Activated CD4-positive, alpha-beta T cell treated with anti-CD3 and anti-CD28 coated beads for 36 hours (primary cell): Measurements from ENCODE around the gene NRN1L. TPM values are rescaled to one million over a fixed set of nuclear protein-coding genes. Genes with fewer than 3 reads are reported as not detected.

ENCODE experiments used
- ATAC-seq: fragments of 200-7000 bp; cut with Tn5 transposase; one replicate; pipeline ENCODE4 v1.10.0; 2021; ENCODE audit warnings: mild to moderate bottlenecking, moderate library complexity
- CTCF ChIA-PET: fragments of 350-600 bp; sonication (Branson Sonifier 250); formaldehyde crosslinking; loops from one replicate; lab custom pipeline; 2021; ENCODE audit warnings: antibody characterized with exemption; lab: Charles Lee
- POLR2A ChIA-PET: fragments of 350-600 bp; sonication (Branson Sonifier 250); formaldehyde crosslinking; loops from one replicate; lab custom pipeline; 2021; ENCODE audit warnings: antibody characterized with exemption, inconsistent platforms; lab: Charles Lee
- DNase-seq: peaks from one replicate; pipeline ENCODE4 v3.0.0-alpha.2; 2020
- H3K27ac Mint-ChIP-seq: one replicate; pipeline ENCODE4 v1.8.0; 2021; ENCODE audit warnings: mixed read lengths
- H3K27me3 Mint-ChIP-seq: one replicate; pipeline ENCODE4 v1.8.0; 2021; ENCODE audit warnings: mixed read lengths
- H3K36me3 Mint-ChIP-seq: one replicate; pipeline ENCODE4 v1.8.0; 2021; ENCODE audit warnings: low read depth, mixed read lengths
- H3K4me1 Mint-ChIP-seq: one replicate; pipeline ENCODE4 v1.8.0; 2021; ENCODE audit warnings: mixed read lengths
- H3K4me3 Mint-ChIP-seq: one replicate; pipeline ENCODE4 v1.8.0; 2021; ENCODE audit warnings: mild to moderate bottlenecking, moderate library complexity, mixed read lengths
- H3K9me3 Mint-ChIP-seq: one replicate; pipeline ENCODE4 v1.8.0; 2021; ENCODE audit warnings: low read depth, mixed read lengths
- intact Hi-C, 2 experiments: fragments of 100-400 bp; cut with DNase I in 1 of 2; cut with micrococcal nuclease in 1 of 2; formaldehyde crosslinking; loops; one replicate each; pipeline versions ENCODE4 v1.14.2 to v1.15.1; 2022 to 2024; cut with DNase I, micrococcal nuclease
- total RNA-seq, 2 experiments: library from RNA; stranded (reverse); gene quantifications; one replicate each; pipeline ENCODE4 v1.2.3, GENCODE V29; 2021

NRN1L gene
- total RNA-seq, 2 experiments from 2014 or later, result not detected

DNA sequence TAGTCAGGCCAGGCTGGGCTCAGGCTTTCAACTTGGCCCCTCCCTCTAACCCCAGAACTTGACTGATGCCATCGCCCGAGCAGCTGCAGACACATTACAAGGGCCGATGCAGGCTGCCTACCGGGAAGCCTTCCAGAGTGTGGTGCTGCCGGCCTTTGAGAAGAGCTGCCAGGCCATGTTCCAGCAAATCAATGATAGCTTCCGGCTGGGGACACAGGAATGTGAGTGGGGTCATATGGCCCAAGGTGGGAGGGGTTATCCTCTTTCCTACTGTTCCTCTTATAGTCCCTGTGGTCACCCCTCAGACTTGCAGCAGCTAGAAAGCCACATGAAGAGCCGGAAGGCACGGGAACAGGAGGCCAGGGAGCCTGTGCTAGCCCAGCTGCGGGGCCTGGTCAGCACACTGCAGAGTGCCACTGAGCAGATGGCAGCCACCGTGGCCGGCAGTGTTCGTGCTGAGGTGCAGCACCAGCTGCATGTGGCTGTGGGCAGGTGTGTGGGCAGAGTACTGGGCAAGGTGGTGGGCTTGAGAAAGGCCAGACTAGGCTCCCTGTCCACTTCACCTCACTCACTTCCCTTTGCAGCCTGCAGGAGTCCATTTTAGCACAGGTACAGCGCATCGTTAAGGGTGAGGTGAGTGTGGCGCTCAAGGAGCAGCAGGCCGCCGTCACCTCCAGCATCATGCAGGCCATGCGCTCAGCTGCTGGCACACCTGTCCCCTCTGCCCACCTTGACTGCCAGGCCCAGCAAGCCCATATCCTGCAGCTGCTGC, 2.1 kb upstream of the NRN1L start:
- POLR2A ChIA-PET, result interaction anchor here (0.9 kb wide), 1 partner anchor 10 kb away, joined by 4 read pairs; the partner anchor contains the start of gene PSKH1
- CTCF ChIA-PET, result interaction anchor here (0.8 to 3.6 kb wide), 18 partner anchors 8 to 500 kb away, joined by 3 to 21 read pairs (median 6); partner anchors contain the start of genes CTRL, EDC4, PSKH1 and PSMB10
- ATAC-seq (no peak), DNase-seq (no peak)
- no peak overlapping the region for H3K4me3 Mint-ChIP-seq
- no peaks in the 10 kb centered on the region for H3K27me3 Mint-ChIP-seq
- no peak overlapping the region for H3K27ac Mint-ChIP-seq
- no peaks in the 10 kb centered on the region for H3K9me3 Mint-ChIP-seq
- no peaks in the 10 kb centered on the region for H3K4me1 Mint-ChIP-seq
- intact Hi-C loops, result loop anchor here (1.0 to 2.0 kb wide), 3 partner anchors 46 to 158 kb away; no protein-coding TSS in a partner anchor
- H3K36me3 Mint-ChIP-seq, result peaks cover 29% of the 10 kb centered on the region

DNA sequence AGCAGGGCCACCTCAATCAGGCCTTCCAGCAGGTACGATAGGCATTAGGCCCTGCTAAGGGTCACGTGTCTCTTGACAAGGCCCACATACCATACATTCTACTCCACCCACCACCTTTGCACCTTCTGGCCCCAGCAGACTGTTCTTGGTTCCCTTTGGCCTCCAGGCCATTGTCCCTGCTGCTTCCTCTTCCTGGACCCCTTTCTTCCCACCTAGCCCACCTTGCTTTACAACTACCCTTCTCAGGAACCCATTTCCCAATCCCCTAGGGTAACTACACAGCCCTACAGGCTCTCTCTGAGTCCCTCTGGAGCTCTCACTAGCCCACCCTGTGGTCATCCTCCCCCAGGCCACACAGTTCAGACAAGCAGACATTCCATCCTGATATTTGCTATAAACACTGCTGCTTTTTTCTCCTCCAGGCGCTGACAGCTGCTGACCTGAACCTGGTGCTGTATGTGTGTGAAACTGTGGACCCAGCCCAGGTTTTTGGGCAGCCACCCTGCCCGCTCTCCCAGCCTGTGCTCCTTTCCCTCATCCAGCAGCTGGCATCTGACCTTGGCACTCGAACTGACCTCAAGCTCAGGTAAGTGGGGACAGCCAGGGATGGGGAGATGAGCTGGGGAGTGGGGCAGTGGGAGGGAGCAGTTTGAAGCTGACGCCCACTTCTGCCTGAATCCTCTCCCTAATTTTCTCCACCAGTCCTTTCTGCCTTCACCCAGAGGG, 1.4 kb upstream of the NRN1L start:
- H3K27me3 Mint-ChIP-seq, result no peaks in the 10 kb centered on the region
- ChIA-PET CTCF (interaction anchor here (0.5 to 3.6 kb wide), 35 partner anchors 9 to 501 kb away, joined by 3 to 21 read pairs (median 4); partner anchors contain the start of genes CTRL, DPEP2, EDC4 and NFATC3), POLR2A (interaction anchor here (0.5 to 0.7 kb wide), 2 partner anchors 14 to 216 kb away, joined by 3 read pairs; no protein-coding TSS in a partner anchor)
- no peak overlapping the region for H3K27ac Mint-ChIP-seq
- ATAC-seq (no peak), DNase-seq (no peak)
- no peaks in the 10 kb centered on the region for H3K9me3 Mint-ChIP-seq
- peaks cover 29% of the 10 kb centered on the region for H3K36me3 Mint-ChIP-seq
- no peak overlapping the region for H3K4me3 Mint-ChIP-seq
- intact Hi-C loops, result loop anchor here (1.0 to 2.0 kb wide), 3 partner anchors 45 to 157 kb away; no protein-coding TSS in a partner anchor
- H3K4me1 Mint-ChIP-seq, result no peaks in the 10 kb centered on the region

DNA sequence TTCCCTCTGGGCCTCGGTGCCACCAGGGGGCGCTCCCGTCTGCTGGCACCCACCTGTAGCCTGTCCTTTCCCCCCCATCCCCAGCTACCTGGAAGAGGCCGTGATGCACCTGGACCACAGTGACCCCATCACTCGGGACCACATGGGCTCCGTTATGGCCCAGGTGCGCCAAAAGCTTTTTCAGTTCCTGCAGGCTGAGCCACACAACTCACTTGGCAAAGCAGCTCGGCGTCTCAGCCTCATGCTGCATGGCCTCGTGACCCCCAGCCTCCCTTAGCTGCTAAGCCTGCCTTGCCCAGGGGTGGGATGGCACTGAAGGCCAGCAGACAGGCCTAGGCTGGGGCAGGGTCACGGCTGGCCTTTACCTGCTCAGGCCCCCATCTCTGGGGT, 818 bp upstream of the NRN1L start:
- CTCF ChIA-PET, result interaction anchor here (0.5 to 3.6 kb wide), 35 partner anchors 8 to 502 kb away, joined by 3 to 21 read pairs (median 4); partner anchors contain the start of genes CTRL, DPEP2, EDC4 and NFATC3
- DNase-seq (peak; percentile 85), ATAC-seq (peak; percentile 92)
- POLR2A ChIA-PET, result interaction anchor here (0.5 to 1.0 kb wide), 3 partner anchors 13 to 217 kb away, joined by 3 read pairs; no protein-coding TSS in a partner anchor
- Mint-ChIP-seq H3K27ac (no peak overlapping the region), H3K4me1 (no peaks in the 10 kb centered on the region), H3K4me3 (no peak overlapping the region), H3K36me3 (peaks cover 25% of the 10 kb centered on the region), H3K9me3 (no peaks in the 10 kb centered on the region), H3K27me3 (no peaks in the 10 kb centered on the region)
- intact Hi-C loops, result loop anchor here (1.0 to 2.0 kb wide), 3 partner anchors 44 to 157 kb away; no protein-coding TSS in a partner anchor

DNA sequence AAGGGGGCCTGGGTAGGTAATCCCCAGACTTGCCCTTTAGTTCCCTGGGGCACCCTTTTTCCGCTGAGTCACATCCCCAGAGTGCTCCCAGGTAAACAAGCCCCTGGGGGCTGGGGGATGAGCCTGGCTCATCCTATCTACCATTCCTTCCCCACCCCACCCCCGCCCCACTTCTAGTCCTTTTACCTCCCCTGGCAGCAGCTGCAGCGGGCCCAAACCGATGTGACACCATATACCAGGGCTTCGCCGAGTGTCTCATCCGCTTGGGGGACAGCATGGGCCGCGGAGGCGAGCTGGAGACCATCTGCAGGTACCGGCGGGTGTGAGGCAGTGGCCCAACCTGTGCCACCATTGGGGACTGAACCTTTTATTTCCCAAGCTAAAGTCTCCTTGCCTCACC, 860 bp downstream of the NRN1L start:
- ChIA-PET CTCF (interaction anchor here (0.8 to 3.6 kb wide), 7 partner anchors 8 to 156 kb away, joined by 3 to 21 read pairs (median 4); partner anchors contain the start of gene CTRL), POLR2A (no interaction called here)
- Mint-ChIP-seq H3K4me1 (no peaks in the 10 kb centered on the region), H3K27me3 (no peaks in the 10 kb centered on the region), H3K27ac (no peak overlapping the region), H3K9me3 (no peaks in the 10 kb centered on the region), H3K36me3 (peaks cover 15% of the 10 kb centered on the region), H3K4me3 (no peak overlapping the region)
- ATAC-seq, result no peak
- intact Hi-C loops, result no loop called here
- DNase-seq, result no peak

DNA sequence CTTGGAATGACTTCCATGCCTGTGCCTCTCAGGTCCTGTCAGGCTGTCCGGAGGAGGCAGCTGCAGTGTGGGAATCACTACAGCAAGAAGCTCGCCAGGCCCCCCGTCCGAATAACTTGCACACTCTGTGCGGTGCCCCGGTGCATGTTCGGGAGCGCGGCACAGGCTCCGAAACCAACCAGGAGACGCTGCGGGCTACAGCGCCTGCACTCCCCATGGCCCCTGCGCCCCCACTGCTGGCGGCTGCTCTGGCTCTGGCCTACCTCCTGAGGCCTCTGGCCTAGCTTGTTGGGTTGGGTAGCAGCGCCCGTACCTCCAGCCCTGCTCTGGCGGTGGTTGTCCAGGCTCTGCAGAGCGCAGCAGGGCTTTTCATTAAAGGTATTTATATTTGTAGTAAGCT, 1.3 kb downstream of the NRN1L start:
- Mint-ChIP-seq H3K36me3 (peaks cover 15% of the 10 kb centered on the region), H3K4me1 (no peaks in the 10 kb centered on the region), H3K9me3 (no peaks in the 10 kb centered on the region), H3K4me3 (no peak overlapping the region), H3K27me3 (no peaks in the 10 kb centered on the region), H3K27ac (no peak overlapping the region)
- ATAC-seq, result no peak
- intact Hi-C loops, result no loop called here
- CTCF ChIA-PET, result interaction anchor here (0.6 to 3.6 kb wide), 10 partner anchors 8 to 155 kb away, joined by 3 to 21 read pairs (median 4); partner anchors contain the start of gene CTRL
- DNase-seq, result no peak
- POLR2A ChIA-PET, result no interaction called here

DNA sequence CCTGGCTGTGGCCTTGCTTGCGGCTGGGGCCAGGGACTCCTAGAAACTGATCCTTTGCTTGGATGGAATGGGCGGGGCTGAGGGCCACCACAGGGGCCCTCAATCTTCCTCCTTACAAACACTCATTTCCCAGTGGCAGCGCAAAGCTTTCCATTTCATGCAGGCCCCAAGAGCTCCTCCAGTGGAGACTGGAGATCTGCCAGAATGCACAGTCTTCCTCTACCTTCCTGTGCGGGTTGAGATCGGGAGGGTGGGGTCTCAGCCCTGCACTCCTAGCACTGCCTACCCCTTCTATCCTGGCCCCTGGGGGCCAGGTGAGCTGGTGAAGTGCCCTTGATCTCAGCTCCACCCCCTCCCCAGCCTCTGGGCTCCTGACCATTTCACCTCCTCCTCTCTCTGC, 1.7 kb downstream of the NRN1L start:
- H3K4me1 Mint-ChIP-seq, result no peaks in the 10 kb centered on the region
- H3K27ac Mint-ChIP-seq, result no peak overlapping the region
- ChIA-PET POLR2A (no interaction called here), CTCF (interaction anchor here (0.6 to 3.6 kb wide), 9 partner anchors 9 to 70 kb away, joined by 3 to 21 read pairs (median 3); no protein-coding TSS in a partner anchor)
- H3K9me3 Mint-ChIP-seq, result no peaks in the 10 kb centered on the region
- no peaks in the 10 kb centered on the region for H3K27me3 Mint-ChIP-seq
- ATAC-seq (no peak), DNase-seq (no peak)
- peaks cover 13% of the 10 kb centered on the region for H3K36me3 Mint-ChIP-seq
- no peak overlapping the region for H3K4me3 Mint-ChIP-seq
- intact Hi-C loops, result no loop called here

DNA sequence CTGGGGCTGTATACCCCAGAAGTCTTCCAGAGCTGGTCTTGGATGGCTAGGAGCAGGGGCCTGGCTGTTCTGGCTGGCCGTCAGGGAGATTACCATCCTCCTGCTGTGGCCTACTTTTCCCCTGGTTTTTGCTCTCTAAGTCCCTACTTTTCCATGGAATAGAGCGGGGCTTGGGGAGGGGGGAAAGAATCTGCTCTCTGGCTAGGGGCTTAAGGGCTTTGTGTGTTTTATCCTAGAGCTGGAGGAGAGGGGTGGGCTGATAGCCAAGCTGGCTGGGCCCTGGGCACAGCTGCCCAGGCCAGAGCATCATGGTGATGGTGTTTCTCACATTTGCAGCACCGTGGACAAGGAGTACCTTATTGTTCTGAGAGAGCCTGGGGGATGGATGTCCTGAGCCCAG, 3.6 kb downstream of the NRN1L start:
- CTCF ChIA-PET, result interaction anchor here (1.0 to 1.5 kb wide), 3 partner anchors 9 to 72 kb away, joined by 3 to 7 read pairs (median 3); no protein-coding TSS in a partner anchor
- intact Hi-C loops, result no loop called here
- Mint-ChIP-seq H3K36me3 (peaks cover 9% of the 10 kb centered on the region), H3K4me3 (no peak overlapping the region), H3K4me1 (peaks cover 8% of the 10 kb centered on the region), H3K9me3 (no peaks in the 10 kb centered on the region), H3K27me3 (no peaks in the 10 kb centered on the region), H3K27ac (no peak overlapping the region)
- POLR2A ChIA-PET, result interaction anchor here (1.0 kb wide), 1 partner anchor 25 kb away, joined by 3 read pairs; no protein-coding TSS in a partner anchor
- ATAC-seq (no peak), DNase-seq (no peak)

DNA sequence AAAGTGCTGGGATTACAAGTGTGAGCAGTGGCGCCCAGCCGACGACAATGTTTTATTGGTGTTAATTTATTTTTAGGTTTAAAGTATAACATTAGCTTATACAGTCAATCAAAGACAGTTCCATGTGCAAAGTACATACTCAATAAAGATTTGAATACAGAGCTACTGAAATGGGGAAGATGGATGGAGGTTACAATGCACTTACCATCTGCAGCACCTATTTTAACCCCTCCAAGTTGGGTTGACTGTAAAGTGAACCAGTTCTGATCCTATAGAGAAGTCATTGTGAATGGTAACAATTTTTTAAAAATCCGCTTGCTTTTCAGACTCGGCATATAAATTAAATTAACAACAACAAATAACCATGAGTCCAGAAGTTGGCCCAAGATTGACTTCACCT, 7.7 kb downstream of the NRN1L start:
- H3K27ac Mint-ChIP-seq, result peak overlapping the region; percentile 78
- DNase-seq (no peak), ATAC-seq (no peak)
- ChIA-PET CTCF (interaction anchor here (0.8 to 2.0 kb wide), 4 partner anchors 9 to 387 kb away, joined by 3 to 8 read pairs (median 3); no protein-coding TSS in a partner anchor), POLR2A (interaction anchor here (0.6 to 1.4 kb wide), 3 partner anchors 11 to 43 kb away, joined by 3 to 4 read pairs (median 3); no protein-coding TSS in a partner anchor)
- no peaks in the 10 kb centered on the region for H3K9me3 Mint-ChIP-seq
- peak overlapping the region; percentile 80 for H3K4me3 Mint-ChIP-seq
- H3K27me3 Mint-ChIP-seq, result no peaks in the 10 kb centered on the region
- peaks cover 2% of the 10 kb centered on the region for H3K36me3 Mint-ChIP-seq
- intact Hi-C loops, result loop anchor here in 1 of 2 experiments (5.0 kb wide), 1 partner anchor 45 kb away; the partner anchor contains the start of genes CENPT and NUTF2
- peaks cover 30% of the 10 kb centered on the region for H3K4me1 Mint-ChIP-seq

DNA sequence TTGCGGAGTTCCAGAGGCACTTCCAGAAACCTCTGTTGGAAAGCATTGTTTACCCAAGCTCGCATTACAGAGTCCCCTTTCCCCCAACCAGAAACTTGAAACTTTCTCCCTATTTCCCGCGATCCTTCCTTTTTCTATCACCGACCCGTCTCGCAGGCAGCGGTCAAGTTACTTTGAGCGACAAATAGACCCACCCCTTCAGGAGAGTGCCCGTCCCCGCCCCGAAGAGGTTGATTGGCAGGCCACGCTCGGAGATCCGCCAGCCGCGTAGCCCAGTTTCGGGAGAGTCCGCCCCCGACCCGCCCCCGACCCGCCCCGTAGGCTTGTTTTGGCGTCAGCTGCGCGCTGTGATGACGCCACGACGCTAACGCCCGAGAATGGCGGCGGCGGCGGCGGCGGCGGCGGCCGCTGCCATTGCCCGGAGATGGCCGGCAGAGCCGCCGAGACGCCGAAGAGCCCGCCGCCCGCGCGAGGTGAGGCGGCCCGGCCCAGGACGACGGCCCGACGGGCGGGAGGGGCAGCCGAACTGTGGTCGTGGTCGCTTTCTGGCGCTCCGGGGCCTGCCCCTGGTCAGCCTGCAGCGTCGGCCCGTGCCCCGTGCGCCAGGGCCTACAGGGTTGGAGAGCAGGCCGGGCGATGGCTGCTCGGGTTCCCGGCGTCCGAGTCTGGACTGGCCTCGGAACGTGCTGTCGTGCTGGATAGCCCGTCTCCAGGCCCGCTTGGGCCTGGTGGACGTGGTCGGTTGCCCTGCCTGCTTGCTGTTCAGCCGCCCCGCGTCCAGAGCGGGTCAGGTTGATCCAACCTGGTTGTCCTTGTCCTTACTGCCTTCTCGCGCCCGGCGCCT, 8.4 kb downstream of the NRN1L start, which contains the start of gene PSKH1:
Gene PSKH1 (plus strand): TSS at position 356 of the 844 bp plus-strand sequence. CDS start 15,496 bp downstream, outside the sequence.
- Mint-ChIP-seq H3K27ac (peak within 1 kb of the TSS; percentile 92), H3K27me3 (no peaks in the 10 kb centered on the region), H3K9me3 (no peaks in the 10 kb centered on the region), H3K4me3 (peak within 1 kb of the TSS; percentile 92), H3K4me1 (peaks cover 30% of the 10 kb centered on the region), H3K36me3 (peaks cover 2% of the 10 kb centered on the region)
- ChIA-PET POLR2A (interaction anchor here (0.7 to 1.4 kb wide), 2 partner anchors 11 to 43 kb away, joined by 3 to 4 read pairs; no protein-coding TSS in a partner anchor), CTCF (interaction anchor here (0.6 to 2.0 kb wide), 8 partner anchors 10 to 388 kb away, joined by 3 to 8 read pairs (median 3); no protein-coding TSS in a partner anchor)
- DNase-seq, result peak; percentile 97
- intact Hi-C loops, result loop anchor here (1.0 to 5.0 kb wide), 14 partner anchors 20 to 331 kb away; partner anchors contain the start of genes NUTF2 (in 2 of the 2), SLC12A4 (in 2 of the 2), ACD (in 1 of the 2) and CENPT (in 1 of the 2)
- peak; percentile 99 for ATAC-seq
